Panc1 (cell line): ENCODE measurements around the gene SLIT3.

Experiments
- CTCF ChIP-seq: fragments of 450-650 bp; IDR thresholded peaks from 2 replicates; pipeline ENCODE4 v1.5.1; 2017; ENCODE audit warnings: mild to moderate bottlenecking
- POLR2AphosphoS5 ChIP-seq: IDR thresholded peaks from 2 replicates; pipeline ENCODE4 v1.6.1; 2012; ENCODE audit warnings: mild to moderate bottlenecking, low read depth, low read length, moderate library complexity
- TCF7L2 ChIP-seq: IDR thresholded peaks from 2 replicates; pipeline ENCODE4 v1.6.1; 2011; ENCODE audit warnings: mild to moderate bottlenecking, low read depth, low read length, inconsistent platforms

DNA sequence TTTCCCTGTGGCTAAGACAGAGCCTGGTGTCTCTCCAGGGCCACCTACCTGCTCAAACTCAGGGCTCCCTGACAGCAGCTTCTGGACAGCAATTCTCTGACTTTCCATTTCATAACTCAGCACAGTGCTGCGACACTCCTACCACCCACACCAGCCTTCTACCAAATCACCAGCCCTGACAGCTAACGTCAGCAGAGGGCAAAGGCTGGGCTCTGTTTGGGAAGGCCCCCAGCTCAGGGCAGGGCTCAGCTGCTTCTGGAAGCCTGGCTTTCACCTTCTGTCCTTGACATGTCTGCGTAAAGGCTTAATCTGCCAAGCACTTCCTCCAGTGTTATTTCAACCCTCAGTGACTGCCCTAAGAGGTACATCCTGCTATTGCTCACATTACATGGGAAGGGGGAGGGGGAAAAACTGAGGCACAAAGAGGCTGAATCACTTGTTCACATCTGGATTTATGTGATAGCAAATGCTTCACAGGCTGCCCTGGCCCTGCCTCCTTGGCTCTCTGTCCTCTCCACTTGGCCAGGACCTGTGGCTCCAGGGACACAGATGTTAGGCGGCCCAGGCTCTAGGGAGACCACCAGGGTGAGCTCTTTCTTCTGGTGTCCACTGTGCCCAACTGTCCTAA lies 619.3 kb downstream of the SLIT3 start:
- TF ChIP-seq CTCF (no peak), POLR2AphosphoS5 (no peak), TCF7L2 (no peak)
